HG03103 (cell line): ENCODE data around the gene EIF3K.

ENCODE experiments used
- ATAC-seq: cut with Tn5 transposase; IDR thresholded peaks from one replicate; pipeline ENCODE4 v1.9.1; 2021; ENCODE audit warnings: low read depth; ENCODE audit not compliant: unreplicated experiment

Gene EIF3K

GRCh38 chr19:38648769-38649304 is 29.8 kb downstream of the EIF3K start:
- no peak for ATAC-seq

GRCh38 chr19:38649305-38650171 is 30.6 kb downstream of the EIF3K start:
- ATAC-seq = no peak

- no peak for ATAC-seq
Measured at GRCh38 chr19:38650172-38650775, 31.3 kb downstream of the EIF3K start.

GRCh38 chr19:38650911-38651584 is 32.1 kb downstream of the EIF3K start:
- ATAC-seq = no peak

- ATAC-seq = no peak
Measured at GRCh38 chr19:38653028-38653571, 34.1 kb downstream of the EIF3K start.

GRCh38 chr19:38654628-38655055 is 35.7 kb downstream of the EIF3K start:
- no peak for ATAC-seq

- ATAC-seq = no peak
Measured at GRCh38 chr19:38655148-38655824, 36.3 kb downstream of the EIF3K start.

- ATAC-seq = no peak
Measured at GRCh38 chr19:38656171-38656981, 37.4 kb downstream of the EIF3K start.

- no peak for ATAC-seq
Measured at GRCh38 chr19:38657633-38658222, 38.7 kb downstream of the EIF3K start.

GRCh38 chr19:38658462-38659306 is 39.7 kb downstream of the EIF3K start:
- no peak for ATAC-seq

- ATAC-seq = no peak
Measured at GRCh38 chr19:38660724-38661123, 41.7 kb downstream of the EIF3K start.

GRCh38 chr19:38661136-38661535 is 42.1 kb downstream of the EIF3K start:
- ATAC-seq = no peak

GRCh38 chr19:38661996-38662395 is 43.0 kb downstream of the EIF3K start:
- no peak for ATAC-seq

- no peak for ATAC-seq
Measured at GRCh38 chr19:38662537-38663155, 43.7 kb downstream of the EIF3K start.

GRCh38 chr19:38663156-38663651 is 44.2 kb downstream of the EIF3K start:
- no peak for ATAC-seq

- ATAC-seq = no peak
Measured at GRCh38 chr19:38663957-38664502, 45.0 kb downstream of the EIF3K start.

GRCh38 chr19:38664503-38665211 is 45.7 kb downstream of the EIF3K start:
- no peak for ATAC-seq
